ENCODE measurements around the gene CNOT6.
"Not testable (repeated sequence)": the region's sequence is repeated elsewhere in the genome, so short reads cannot be mapped to it uniquely, and the experiment has no call there.

DNA sequence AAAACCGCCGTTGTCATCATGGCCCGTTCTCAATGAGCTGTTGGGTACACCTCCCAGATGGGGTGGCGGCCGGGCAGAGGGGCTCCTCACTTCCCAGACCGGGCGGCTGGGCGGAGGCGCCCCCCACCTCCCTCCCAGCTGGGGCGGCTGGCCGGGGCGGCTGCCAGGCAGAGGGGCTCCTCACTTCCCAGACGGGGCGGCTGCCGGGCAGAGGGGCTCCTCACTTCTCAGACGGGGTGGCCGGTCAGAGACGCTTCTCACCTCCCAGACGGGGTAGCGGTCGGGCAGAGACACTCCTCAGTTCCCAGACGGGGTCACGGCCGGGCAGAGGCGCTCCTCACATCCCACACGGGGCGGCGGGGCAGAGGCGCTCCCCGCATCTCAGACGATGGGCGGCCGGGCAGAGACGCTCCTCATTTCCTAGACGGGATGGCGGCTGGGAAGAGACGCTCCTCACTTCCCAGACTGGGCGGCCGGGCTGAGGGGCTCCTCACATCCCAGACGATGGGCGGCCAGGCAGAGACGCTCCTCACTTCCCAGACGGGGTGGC, 36.9 kb downstream of the CNOT6 start:
- TF ChIP-seq, protein P1, sequence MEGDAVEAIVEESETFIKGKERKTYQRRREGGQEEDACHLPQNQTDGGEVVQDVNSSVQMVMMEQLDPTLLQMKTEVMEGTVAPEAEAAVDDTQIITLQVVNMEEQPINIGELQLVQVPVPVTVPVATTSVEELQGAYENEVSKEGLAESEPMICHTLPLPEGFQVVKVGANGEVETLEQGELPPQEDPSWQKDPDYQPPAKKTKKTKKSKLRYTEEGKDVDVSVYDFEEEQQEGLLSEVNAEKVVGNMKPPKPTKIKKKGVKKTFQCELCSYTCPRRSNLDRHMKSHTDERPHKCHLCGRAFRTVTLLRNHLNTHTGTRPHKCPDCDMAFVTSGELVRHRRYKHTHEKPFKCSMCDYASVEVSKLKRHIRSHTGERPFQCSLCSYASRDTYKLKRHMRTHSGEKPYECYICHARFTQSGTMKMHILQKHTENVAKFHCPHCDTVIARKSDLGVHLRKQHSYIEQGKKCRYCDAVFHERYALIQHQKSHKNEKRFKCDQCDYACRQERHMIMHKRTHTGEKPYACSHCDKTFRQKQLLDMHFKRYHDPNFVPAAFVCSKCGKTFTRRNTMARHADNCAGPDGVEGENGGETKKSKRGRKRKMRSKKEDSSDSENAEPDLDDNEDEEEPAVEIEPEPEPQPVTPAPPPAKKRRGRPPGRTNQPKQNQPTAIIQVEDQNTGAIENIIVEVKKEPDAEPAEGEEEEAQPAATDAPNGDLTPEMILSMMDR (IDR thresholded peaks at IDR 0.05): not testable (repeated sequence)
- TF ChIP-seq POLR2A (IDR thresholded peaks at IDR 0.05): not testable (repeated sequence)

All from uterus (tissue), 2 donors.